Karpas-422 (cell line): ENCODE results near the gene CCNQ. TPM values are rescaled to one million over a fixed set of nuclear protein-coding genes. Genes with fewer than 3 reads are reported as not detected.
A peak's percentile ranks its signal among the peaks of the same experiment; 100 is the strongest.

ENCODE experiments used
- DNase-seq: peaks from one replicate; pipeline ENCODE4 v3.0.0-alpha.2; 2015
- H2AFZ ChIP-seq: fragments of 200-600 bp; sonication (generic); 2 replicates; pipeline ENCODE4 v1.6.1; 2014; ENCODE audit warnings: antibody characterized with exemption, low read length, mixed read lengths
- H3K27ac ChIP-seq: fragments of 200-600 bp; sonication (generic); 2 replicates; pipeline ENCODE4 v1.5.1; 2014; ENCODE audit warnings: mild to moderate bottlenecking, low read length, moderate library complexity
- H3K27me3 ChIP-seq: fragments of 200-600 bp; sonication (generic); 2 replicates; pipeline ENCODE4 v1.6.1; 2014; ENCODE audit warnings: low read length, mixed read lengths
- H3K36me3 ChIP-seq: fragments of 200-600 bp; sonication (generic); 2 replicates; pipeline ENCODE4 v1.6.1; 2014; ENCODE audit warnings: low read length, mixed read lengths; ENCODE audit not compliant: insufficient read depth
- H3K4me1 ChIP-seq: fragments of 200-600 bp; sonication (generic); 2 replicates; pipeline ENCODE4 v1.6.1; 2014; ENCODE audit warnings: mild to moderate bottlenecking, low read length, mixed read lengths
- H3K4me2 ChIP-seq: fragments of 200-600 bp; sonication (generic); 2 replicates; pipeline ENCODE4 v1.6.1; 2014; ENCODE audit warnings: low read length, low read depth, mild to moderate bottlenecking; ENCODE audit not compliant: poor library complexity, severe bottlenecking
- H3K4me3 ChIP-seq: fragments of 200-600 bp; sonication (generic); 2 replicates; pipeline ENCODE4 v1.5.1; 2014; ENCODE audit warnings: mild to moderate bottlenecking, antibody characterized with exemption, low read length, mixed read lengths
- H3K79me2 ChIP-seq: fragments of 200-600 bp; sonication (generic); 2 replicates; pipeline ENCODE4 v1.6.1; 2014; ENCODE audit warnings: mild to moderate bottlenecking, low read length, mixed read lengths
- H3K9ac ChIP-seq: fragments of 200-600 bp; sonication (generic); 2 replicates; pipeline ENCODE4 v1.6.0; 2014; ENCODE audit warnings: low read length
- H3K9me2 ChIP-seq: fragments of 200-600 bp; sonication (generic), shearing (Covaris generic); replicated peaks from 2 replicates; pipeline ENCODE4 v1.6.0; 2014; ENCODE audit warnings: mild to moderate bottlenecking, low read length, moderate library complexity; ENCODE audit not compliant: insufficient read depth
- H3K9me3 ChIP-seq: fragments of 300-700, 200-600 bp; sonication (generic); 2 replicates; pipeline ENCODE4 v1.6.1; 2014; ENCODE audit warnings: low read length, mixed read lengths
- H4K20me1 ChIP-seq: fragments of 200-600 bp; sonication (generic); 2 replicates; pipeline ENCODE4 v1.6.1; 2014; ENCODE audit warnings: mild to moderate bottlenecking, antibody characterized with exemption, low read length, low read depth; ENCODE audit not compliant: insufficient read depth
- total RNA-seq: library from RNA; depleted of rRNA; stranded (reverse); fragments of >200 nt; shearing (Covaris generic); gene quantifications from 2 replicates; pipeline ENCODE4 v1.2.3, GENCODE V29; 2014; ENCODE audit warnings: low replicate concordance; rRNA removed

CCNQ gene
- total RNA-seq: 29.1 and 55.4 TPM in 2 replicates

DNA sequence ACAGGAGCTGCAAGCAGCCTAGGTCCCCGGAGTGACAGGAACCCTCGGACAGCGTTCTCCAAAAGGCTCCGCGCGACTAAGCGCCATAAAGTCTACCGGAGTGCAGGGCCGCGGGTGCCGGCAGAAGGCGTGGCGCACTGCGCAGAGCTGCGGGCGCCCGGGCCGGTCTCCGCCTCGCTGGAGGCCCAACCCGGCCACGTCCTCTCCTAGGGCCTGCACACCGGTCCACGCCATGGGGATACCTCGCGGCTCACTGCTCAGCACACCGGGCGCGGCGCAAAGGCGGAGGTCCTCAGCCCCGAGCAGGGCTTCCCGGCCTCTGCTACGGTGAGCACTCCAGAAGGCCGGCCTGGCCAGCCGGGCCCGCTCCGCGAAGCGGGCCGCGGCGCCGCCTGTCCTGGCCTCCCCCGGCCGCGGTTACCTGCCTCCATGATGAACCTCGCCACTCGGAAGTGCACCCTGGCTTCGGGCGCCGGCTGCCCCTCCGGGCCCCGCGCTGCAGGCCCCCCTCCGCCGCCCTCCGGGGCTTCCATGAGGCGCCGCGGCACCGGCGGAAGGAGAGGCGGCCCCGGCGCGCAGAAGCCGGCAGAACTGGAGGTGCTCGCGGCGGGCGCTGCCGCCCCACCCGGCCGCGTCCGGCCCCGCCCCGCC lies at the start of gene CCNQ:
TSS of gene CCNQ (minus strand) at position 599 of the 651 bp plus-strand sequence. CDS start at position 533, 66 bp downstream.
- no peaks in the 10 kb centered on the region for H3K27me3 ChIP-seq
- H3K9ac ChIP-seq: peak within 1 kb of the TSS; percentile 76
- no peaks in the 10 kb centered on the region for H3K9me3 ChIP-seq
- peak; percentile 59 for DNase-seq
- H3K4me1 ChIP-seq: peaks cover 31% of the 10 kb centered on the region
- peak within 1 kb of the TSS; percentile 72 for H3K27ac ChIP-seq
- H3K4me3 ChIP-seq: peak within 1 kb of the TSS; percentile 71
- no peaks in the 10 kb centered on the region for H3K36me3 ChIP-seq
- H3K79me2 ChIP-seq: peaks cover 17% of the 10 kb centered on the region
- peaks cover 22% of the 10 kb centered on the region; the same call in 1 of the 2 replicates for H4K20me1 ChIP-seq
- H3K9me2 ChIP-seq: no peaks in the 10 kb centered on the region
- peak within 1 kb of the TSS; percentile 78 for H3K4me2 ChIP-seq
- no peak within 1 kb of the TSS; the same call in 1 of the 2 replicates for H2AFZ ChIP-seq

DNA sequence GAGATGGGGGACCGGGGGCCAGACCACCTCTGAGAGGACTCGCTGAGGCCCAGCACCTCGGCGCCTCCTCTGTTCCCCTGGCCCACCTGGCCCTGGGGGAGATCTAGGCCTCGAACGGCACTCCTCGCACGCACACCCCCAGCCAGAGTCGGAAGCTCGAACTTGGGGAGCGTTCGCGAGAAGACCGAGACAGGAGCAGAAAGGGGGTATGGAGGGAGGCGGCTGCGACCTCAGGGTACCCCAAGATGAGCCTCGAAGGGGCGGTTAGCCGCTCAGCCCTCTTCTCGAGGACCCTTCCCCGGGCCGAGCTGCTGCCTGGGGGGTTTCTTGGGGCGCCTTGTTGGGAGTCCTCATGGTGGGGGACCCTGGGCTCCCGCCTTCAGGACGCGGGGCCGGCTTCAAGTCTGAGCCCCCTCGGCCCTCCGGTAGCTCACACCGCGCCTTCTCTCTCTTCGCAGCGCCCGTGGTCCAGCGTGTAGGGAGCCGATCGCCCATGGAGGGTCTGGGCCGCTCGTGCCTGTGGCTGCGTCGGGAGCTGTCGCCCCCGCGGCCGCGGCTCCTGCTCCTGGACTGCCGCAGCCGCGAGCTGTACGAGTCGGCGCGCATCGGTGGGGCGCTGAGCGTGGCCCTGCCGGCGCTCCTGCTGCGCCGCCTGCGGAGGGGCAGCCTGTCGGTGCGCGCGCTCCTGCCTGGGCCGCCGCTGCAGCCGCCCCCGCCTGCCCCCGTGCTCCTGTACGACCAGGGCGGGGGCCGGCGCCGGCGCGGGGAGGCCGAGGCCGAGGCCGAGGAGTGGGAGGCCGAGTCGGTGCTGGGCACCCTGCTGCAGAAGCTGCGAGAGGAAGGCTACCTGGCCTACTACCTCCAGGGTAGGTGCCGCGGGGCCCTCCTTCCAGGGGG lies 48.8 kb upstream of the CCNQ start:
- H3K9me3 ChIP-seq: no peaks in the 10 kb centered on the region
- DNase-seq: no peak
- H3K4me2 ChIP-seq: no peak overlapping the region
- H4K20me1 ChIP-seq: no peaks in the 10 kb centered on the region
- no peaks in the 10 kb centered on the region for H3K27me3 ChIP-seq
- no peaks in the 10 kb centered on the region for H3K36me3 ChIP-seq
- no peak overlapping the region for H3K4me3 ChIP-seq
- no peak overlapping the region for H3K9ac ChIP-seq
- H3K4me1 ChIP-seq: no peaks in the 10 kb centered on the region
- no peaks in the 10 kb centered on the region for H3K9me2 ChIP-seq
- no peak overlapping the region for H3K27ac ChIP-seq
- H3K79me2 ChIP-seq: no peaks in the 10 kb centered on the region
- H2AFZ ChIP-seq: no peak overlapping the region

DNA sequence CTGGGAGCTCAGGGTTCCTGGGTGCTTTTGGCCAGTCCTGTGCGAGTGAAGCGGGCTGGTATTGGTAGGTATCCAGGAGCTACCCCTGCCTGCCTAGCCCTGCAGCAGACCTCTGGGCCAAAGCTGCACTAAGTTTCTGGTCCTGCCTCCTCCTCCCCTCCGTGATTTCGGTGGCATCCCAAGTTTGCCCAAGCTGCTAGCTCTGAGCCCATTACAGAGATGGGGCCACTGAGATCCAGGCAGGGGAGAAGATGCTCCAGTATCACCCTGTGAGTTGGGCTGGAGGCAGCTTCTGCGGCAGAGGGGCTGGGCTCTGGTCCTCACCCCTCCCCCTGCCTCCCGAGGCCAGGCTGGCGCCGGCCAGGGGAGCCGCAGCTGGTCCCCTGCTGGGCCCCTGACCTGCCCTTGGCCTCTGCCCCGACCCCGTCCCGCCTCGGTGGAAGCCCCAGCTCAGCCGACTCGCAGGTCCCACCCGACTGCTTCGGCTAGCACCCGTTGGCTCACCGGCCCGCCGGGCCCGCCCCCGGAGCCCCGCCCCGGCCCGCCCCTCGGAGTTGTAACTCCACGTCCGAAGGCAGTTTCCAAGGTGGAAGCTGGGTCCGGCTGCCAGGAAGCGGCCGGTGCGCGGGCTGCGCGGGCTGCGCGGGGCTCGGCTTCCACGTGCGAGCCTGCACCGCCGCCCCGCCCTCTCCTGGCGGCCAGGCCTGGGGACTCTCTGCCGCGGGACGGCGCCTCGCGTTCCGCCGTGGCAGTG lies 47.9 kb upstream of the CCNQ start, which contains the start of gene DUSP9:
TSS of gene DUSP9 (plus strand) at position 584 of the 754 bp plus-strand sequence. CDS start 751 bp downstream, outside the sequence.
- Histone ChIP-seq H3K4me3 (no peak within 1 kb of the TSS), H2AFZ (no peak within 1 kb of the TSS), H3K4me1 (no peaks in the 10 kb centered on the region), H3K9me2 (no peaks in the 10 kb centered on the region), H3K9ac (no peak within 1 kb of the TSS), H4K20me1 (no peaks in the 10 kb centered on the region), H3K9me3 (no peaks in the 10 kb centered on the region), H3K79me2 (no peaks in the 10 kb centered on the region), H3K4me2 (no peak within 1 kb of the TSS), H3K36me3 (no peaks in the 10 kb centered on the region), H3K27ac (no peak within 1 kb of the TSS), H3K27me3 (no peaks in the 10 kb centered on the region)
- no peak for DNase-seq

DNA sequence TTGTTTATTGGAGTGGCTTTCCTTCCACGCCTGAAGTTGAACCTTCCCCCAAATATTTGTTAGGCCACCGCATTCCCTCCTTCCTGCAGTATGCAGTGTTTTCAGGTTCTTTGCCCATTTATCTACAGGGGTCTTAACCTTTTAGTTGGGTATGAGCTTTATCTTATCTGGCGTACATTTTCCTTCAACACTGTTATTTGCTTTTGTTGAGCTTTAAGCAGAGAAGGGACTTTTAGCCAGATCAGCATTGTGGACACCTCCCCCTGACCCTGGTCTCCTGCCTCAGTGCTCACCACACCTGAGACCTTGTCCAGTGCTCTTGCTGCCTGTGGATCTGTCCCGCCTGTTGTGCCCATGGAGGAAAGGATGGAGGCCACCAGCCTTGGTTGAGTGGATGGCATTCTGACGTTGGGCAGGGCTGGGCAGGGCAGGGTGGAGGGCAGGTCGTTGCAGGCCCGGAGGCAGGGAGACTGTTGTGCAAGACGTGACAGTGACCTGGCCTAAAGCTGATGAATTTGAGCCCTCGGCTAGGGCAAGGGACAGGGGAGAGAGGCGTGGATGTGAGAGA lies 47.1 kb upstream of the CCNQ start:
- Histone ChIP-seq H3K4me3 (no peak overlapping the region), H3K9ac (no peak overlapping the region)
- DNase-seq: no peak

DNA sequence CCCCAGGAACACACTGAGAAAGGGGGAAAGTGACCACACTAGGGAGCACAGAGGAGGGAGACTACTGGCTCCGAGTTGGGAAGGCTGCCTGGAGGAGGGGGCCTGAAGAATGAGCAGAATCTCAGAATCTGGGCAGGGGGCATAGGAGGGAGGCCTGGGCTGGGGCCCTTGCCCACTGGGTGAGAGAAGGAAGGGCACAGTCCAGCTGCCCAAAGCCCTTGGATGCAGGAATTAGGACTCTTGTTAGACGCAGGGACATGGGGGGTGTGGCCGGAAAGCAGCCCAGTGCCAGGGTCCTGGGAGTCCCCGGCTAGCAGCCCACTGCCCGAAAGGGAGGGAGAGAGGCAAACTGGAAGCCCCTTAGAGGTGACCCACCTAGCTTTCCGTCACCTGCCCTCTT lies 46.2 kb upstream of the CCNQ start:
- H3K9ac ChIP-seq: no peak overlapping the region
- no peak overlapping the region for H3K27ac ChIP-seq

More for the DNA sequence above, 47.1 kb upstream of the CCNQ start:
- Histone ChIP-seq H3K4me2 (no peak overlapping the region), H4K20me1 (no peaks in the 10 kb centered on the region), H3K9me2 (no peaks in the 10 kb centered on the region), H2AFZ (no peak overlapping the region), H3K9me3 (no peaks in the 10 kb centered on the region), H3K79me2 (no peaks in the 10 kb centered on the region), H3K4me1 (no peaks in the 10 kb centered on the region), H3K27me3 (no peaks in the 10 kb centered on the region), H3K27ac (no peak overlapping the region), H3K36me3 (no peaks in the 10 kb centered on the region)

DNA sequence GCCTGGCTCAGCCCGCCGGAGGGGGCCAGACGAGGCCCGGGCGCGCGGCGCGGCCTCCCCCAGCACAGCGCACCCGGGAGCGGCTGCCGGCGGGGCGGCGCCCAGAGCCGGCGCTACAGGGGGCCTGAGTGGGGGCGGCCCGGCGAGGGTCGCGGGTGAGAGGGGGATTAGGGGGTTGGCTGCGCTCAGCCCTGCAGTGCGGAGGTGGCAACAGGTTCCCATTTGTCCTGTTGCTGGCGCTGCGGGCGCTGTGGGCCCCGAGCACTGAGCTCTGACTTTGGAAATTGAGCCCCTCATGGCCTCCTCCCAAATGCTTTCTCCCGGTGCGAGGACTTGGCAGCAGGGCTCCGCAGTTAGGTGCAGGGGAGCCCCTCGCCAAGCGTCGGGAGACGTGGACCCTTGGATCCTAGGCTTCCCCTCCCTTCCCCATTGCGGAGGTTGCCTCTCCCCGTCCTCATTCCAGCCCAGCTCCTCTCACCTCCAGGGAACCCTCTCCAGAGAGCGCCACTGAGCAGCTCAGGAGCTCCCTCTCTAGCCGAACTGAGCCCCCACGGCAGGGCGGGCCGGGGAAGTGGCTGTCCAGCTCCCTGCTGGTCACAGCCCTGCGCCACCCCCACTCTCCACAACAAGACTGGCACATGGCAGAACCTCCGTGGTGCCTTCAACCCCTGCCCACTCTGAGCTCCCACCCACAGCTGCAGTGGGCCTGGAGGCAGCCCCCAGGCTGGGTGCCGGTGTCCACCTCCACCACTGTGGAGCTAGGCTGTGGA lies 45.6 kb upstream of the CCNQ start:
- Histone ChIP-seq H3K4me3 (no peak overlapping the region), H3K36me3 (no peaks in the 10 kb centered on the region), H3K9ac (no peak overlapping the region), H4K20me1 (no peaks in the 10 kb centered on the region), H3K4me2 (no peak overlapping the region), H3K27ac (no peak overlapping the region), H3K9me3 (no peaks in the 10 kb centered on the region), H3K4me1 (no peaks in the 10 kb centered on the region), H2AFZ (no peak overlapping the region), H3K9me2 (no peaks in the 10 kb centered on the region), H3K79me2 (no peaks in the 10 kb centered on the region), H3K27me3 (no peaks in the 10 kb centered on the region)
- no peak for DNase-seq

More for the DNA sequence above, 46.2 kb upstream of the CCNQ start:
- Histone ChIP-seq H3K4me3 (no peak overlapping the region), H3K4me2 (no peak overlapping the region), H3K36me3 (no peaks in the 10 kb centered on the region), H3K79me2 (no peaks in the 10 kb centered on the region), H4K20me1 (no peaks in the 10 kb centered on the region), H3K9me3 (no peaks in the 10 kb centered on the region), H2AFZ (no peak overlapping the region), H3K9me2 (no peaks in the 10 kb centered on the region), H3K27me3 (no peaks in the 10 kb centered on the region), H3K4me1 (no peaks in the 10 kb centered on the region)
- DNase-seq: no peak

DNA sequence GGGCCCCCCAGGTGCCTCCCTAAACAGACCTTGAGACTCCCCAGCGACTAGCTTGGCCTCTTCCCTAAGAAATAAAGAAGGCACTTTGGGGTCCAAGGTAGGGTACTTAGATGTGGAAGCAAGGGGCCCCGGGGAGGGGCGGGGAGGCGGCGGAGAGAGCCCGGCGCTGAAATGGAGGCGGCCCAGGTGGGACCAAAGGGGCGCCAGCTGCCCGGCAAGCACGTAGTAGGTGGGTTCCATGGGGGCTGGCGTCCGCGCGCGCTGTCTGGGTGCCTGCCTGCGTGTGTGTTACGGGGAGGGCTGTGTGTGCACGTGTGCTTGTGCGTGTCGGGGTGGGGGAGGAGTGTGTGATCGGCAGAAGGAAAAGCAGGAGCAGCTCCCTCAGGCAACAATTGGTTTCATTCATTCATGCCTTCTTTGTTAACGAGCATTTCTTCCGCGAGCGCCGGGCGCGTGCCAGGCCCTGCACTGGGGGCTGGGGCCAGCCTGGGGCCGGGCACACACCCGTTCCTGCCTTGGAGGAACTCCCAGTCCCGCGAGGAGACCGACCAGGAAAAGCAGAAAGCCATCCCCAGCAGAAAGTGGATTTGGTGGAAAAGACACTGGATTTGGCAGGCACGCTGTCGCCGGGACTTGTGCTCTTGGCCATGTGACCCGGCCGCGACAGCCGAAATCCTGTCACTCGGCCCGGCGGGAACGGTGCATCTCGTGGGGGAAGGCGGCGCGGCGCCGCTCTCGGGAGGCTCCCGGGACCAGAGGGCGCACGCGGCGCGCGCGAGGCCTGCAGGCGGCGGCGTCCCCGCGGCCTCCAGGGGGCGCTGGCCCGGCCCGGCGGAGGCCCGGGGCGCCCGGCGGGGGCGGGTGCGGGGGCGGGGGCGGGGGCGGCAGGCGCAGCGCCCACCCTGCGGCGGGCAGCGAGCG lies 44.8 kb upstream of the CCNQ start:
- H3K4me1 ChIP-seq: no peaks in the 10 kb centered on the region

More for the DNA sequence above, 44.8 kb upstream of the CCNQ start:
- H3K4me3 ChIP-seq: no peak overlapping the region
- H3K9me2 ChIP-seq: no peaks in the 10 kb centered on the region
- DNase-seq: no peak
- H3K27me3 ChIP-seq: no peaks in the 10 kb centered on the region
- no peak overlapping the region for H3K9ac ChIP-seq
- H3K27ac ChIP-seq: no peak overlapping the region
- H3K79me2 ChIP-seq: no peaks in the 10 kb centered on the region
- no peak overlapping the region for H3K4me2 ChIP-seq
- no peaks in the 10 kb centered on the region for H3K36me3 ChIP-seq
- no peaks in the 10 kb centered on the region for H4K20me1 ChIP-seq
- H3K9me3 ChIP-seq: no peaks in the 10 kb centered on the region
- H2AFZ ChIP-seq: no peak overlapping the region
